Type B pancreatic cell (in vitro differentiated cells): ENCODE data around the gene MEPCE. TPM values are rescaled to one million over a fixed set of nuclear protein-coding genes. Genes with fewer than 3 reads are reported as not detected.
A peak's percentile ranks its signal among the peaks of the same experiment; 100 is the strongest.
"Not testable (repeated sequence)": the region's sequence is repeated elsewhere in the genome, so short reads cannot be mapped to it uniquely, and the experiment has no call there.

ENCODE experiments used
- DNase-seq: peaks from one replicate; pipeline ENCODE4 v3.0.0; 2021; ENCODE audit warnings: mixed read lengths; ENCODE audit not compliant: unreplicated experiment; ENCODE audit errors: extremely low spot score
- H3K27ac Mint-ChIP-seq: 2 replicates; pipeline ENCODE4 v1.8.0; 2021; ENCODE audit warnings: mild to moderate bottlenecking, mixed read lengths
- H3K27me3 Mint-ChIP-seq: 2 replicates; pipeline ENCODE4 v1.8.0; 2021; ENCODE audit warnings: mixed read lengths
- H3K36me3 Mint-ChIP-seq: 2 replicates; pipeline ENCODE4 v1.8.0; 2021; ENCODE audit warnings: mixed read lengths
- H3K4me1 Mint-ChIP-seq: one replicate; pipeline ENCODE4 v1.8.0; 2021; ENCODE audit warnings: mixed read lengths; ENCODE audit not compliant: unreplicated experiment
- H3K4me3 Mint-ChIP-seq: 2 replicates; pipeline ENCODE4 v1.8.0; 2021; ENCODE audit warnings: mild to moderate bottlenecking, mixed read lengths
- H3K9me3 Mint-ChIP-seq: 2 replicates; pipeline ENCODE4 v1.8.0; 2021; ENCODE audit warnings: mixed read lengths
- total RNA-seq: library from RNA; stranded (reverse); gene quantifications from 2 replicates; pipeline ENCODE4 v1.2.1, GENCODE V29; 2021; ENCODE audit warnings: low replicate concordance
- TF ChIP-seq, protein P1 (sequence below): fragments of 200-600 bp; sonication (generic); conservative IDR thresholded peaks from 2 replicates; pipeline ENCODE4 v1.5.0; 2021; ENCODE audit warnings: antibody characterized with exemption, mild to moderate bottlenecking

MEPCE gene
- total RNA-seq, 1 donor from 2014 or later: 36.6 TPM

DNA sequence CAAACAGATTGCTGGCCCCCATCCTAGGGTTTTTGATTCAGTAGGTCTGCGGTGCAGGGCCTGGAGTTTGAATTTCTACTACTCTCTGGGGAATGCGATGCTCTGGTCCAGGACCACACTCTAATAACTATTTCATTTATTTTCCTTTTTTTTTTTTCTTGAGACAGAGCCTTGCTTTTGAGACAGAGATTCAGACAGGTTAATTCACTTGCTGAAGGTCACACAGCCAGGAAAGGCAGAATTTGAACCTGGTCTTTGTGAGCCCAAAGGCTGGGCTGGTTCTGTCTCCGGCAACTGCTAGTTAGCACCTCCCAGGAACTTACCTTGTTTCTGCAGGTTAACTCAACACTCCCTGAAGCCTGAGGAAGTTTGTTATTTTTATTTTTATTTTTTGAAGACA, 22.9 kb downstream of the MEPCE start:
- TF ChIP-seq, protein P1, sequence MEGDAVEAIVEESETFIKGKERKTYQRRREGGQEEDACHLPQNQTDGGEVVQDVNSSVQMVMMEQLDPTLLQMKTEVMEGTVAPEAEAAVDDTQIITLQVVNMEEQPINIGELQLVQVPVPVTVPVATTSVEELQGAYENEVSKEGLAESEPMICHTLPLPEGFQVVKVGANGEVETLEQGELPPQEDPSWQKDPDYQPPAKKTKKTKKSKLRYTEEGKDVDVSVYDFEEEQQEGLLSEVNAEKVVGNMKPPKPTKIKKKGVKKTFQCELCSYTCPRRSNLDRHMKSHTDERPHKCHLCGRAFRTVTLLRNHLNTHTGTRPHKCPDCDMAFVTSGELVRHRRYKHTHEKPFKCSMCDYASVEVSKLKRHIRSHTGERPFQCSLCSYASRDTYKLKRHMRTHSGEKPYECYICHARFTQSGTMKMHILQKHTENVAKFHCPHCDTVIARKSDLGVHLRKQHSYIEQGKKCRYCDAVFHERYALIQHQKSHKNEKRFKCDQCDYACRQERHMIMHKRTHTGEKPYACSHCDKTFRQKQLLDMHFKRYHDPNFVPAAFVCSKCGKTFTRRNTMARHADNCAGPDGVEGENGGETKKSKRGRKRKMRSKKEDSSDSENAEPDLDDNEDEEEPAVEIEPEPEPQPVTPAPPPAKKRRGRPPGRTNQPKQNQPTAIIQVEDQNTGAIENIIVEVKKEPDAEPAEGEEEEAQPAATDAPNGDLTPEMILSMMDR: no peak
- DNase-seq: no peak
- H3K9me3 Mint-ChIP-seq: no peaks in the 10 kb centered on the region
- no peak overlapping the region for H3K27ac Mint-ChIP-seq
- no peak overlapping the region for H3K4me3 Mint-ChIP-seq
- no peaks in the 10 kb centered on the region for H3K27me3 Mint-ChIP-seq
- H3K4me1 Mint-ChIP-seq: no peaks in the 10 kb centered on the region
- H3K36me3 Mint-ChIP-seq: no peaks in the 10 kb centered on the region

DNA sequence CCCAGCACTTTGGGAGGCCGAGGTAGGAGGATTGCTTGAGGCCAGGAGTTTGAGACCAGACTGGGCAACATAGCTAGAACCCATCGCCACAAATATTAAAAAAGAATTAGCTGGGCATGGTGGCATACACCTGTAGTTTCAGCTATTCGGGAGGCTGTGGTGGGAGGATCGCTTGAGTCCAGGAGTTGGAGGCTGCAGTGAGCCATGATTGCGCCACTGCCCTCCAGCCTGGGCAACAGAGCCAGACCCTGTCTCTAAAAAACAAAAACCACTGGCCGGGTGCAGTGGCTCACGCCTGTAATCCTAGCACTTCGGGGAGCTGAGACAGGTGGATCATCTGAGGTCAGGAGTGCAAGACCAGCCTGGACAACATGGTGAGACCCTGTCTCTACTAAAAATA, 24.2 kb downstream of the MEPCE start:
- not testable (repeated sequence) for DNase-seq, H3K27ac Mint-ChIP-seq, H3K4me3 Mint-ChIP-seq, H3K27me3 Mint-ChIP-seq, H3K36me3 Mint-ChIP-seq, H3K4me1 Mint-ChIP-seq, H3K9me3 Mint-ChIP-seq

DNA sequence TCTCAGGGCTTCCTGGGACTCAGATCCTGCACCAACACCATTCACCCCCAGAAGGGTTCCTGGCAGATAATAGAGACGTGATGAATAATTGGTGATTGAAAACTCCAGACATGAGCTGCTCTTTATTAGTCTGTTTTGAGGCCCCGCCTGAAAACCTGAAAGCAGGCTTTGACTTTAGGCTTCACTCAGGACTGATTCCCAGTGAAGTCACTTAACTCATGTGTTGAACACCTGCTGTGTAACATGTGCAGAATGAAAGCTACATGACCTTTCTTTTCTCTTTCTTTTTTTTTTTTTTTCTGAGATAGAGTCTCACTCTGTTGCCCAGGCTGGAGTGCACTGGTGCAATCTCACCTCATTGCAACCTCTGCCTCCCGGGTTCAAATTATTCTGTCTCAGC, 25.6 kb downstream of the MEPCE start:
- DNase-seq: no peak
- no peaks in the 10 kb centered on the region for H3K9me3 Mint-ChIP-seq
- H3K4me1 Mint-ChIP-seq: no peaks in the 10 kb centered on the region
- no peak overlapping the region for H3K4me3 Mint-ChIP-seq
- TF ChIP-seq, protein P1: no peak
- no peaks in the 10 kb centered on the region for H3K27me3 Mint-ChIP-seq
- H3K27ac Mint-ChIP-seq: no peak overlapping the region
- no peaks in the 10 kb centered on the region for H3K36me3 Mint-ChIP-seq

DNA sequence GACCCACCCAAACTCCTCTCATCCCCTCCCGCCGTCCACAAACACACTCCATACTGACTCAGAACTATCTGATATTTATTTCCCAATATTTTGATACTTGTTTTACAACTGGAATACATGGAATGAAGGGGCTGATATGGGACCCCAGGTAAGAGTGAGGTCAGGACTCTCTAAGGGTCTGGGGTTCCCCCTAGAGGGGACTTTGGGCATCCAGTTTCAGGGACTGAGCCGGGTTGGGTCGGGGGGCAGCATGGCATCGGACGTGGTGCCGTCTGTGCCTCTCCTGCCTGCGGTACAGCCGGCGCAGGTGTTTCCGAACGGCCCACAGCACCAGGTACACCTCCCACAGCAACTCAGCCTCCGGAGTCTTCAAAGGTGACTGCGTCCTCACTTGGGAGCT, 26.9 kb downstream of the MEPCE start:
- no peaks in the 10 kb centered on the region for H3K4me1 Mint-ChIP-seq
- no peaks in the 10 kb centered on the region for H3K9me3 Mint-ChIP-seq
- no peaks in the 10 kb centered on the region for H3K36me3 Mint-ChIP-seq
- no peak for DNase-seq
- TF ChIP-seq, protein P1: peak; percentile 29
- H3K27ac Mint-ChIP-seq: no peak overlapping the region
- no peaks in the 10 kb centered on the region for H3K27me3 Mint-ChIP-seq
- no peak overlapping the region for H3K4me3 Mint-ChIP-seq

DNA sequence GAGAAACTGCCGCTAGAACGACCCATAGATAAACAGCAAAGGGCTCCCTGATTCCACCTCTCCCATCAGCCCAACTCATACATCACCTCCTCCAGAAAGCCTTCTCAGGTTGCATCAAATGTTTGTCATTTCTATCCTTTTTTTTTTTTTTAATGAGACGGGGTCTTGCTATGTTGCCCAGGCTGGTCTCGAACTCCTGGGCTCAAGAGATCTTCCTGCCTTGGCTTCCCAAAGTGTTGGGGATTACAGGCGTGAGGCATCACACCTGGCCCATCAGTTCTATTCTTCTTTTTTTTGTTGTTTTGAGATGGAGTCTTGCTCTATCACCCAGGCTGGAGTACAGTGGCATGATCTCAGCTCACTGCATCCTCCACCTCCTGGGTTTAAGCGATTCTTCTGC, 27.4 kb downstream of the MEPCE start:
- no peaks in the 10 kb centered on the region for H3K9me3 Mint-ChIP-seq
- H3K27ac Mint-ChIP-seq: no peak overlapping the region
- H3K36me3 Mint-ChIP-seq: peaks cover 3% of the 10 kb centered on the region
- H3K4me1 Mint-ChIP-seq: no peaks in the 10 kb centered on the region
- DNase-seq: no peak
- TF ChIP-seq, protein P1: no peak
- no peak overlapping the region for H3K4me3 Mint-ChIP-seq
- no peaks in the 10 kb centered on the region for H3K27me3 Mint-ChIP-seq

DNA sequence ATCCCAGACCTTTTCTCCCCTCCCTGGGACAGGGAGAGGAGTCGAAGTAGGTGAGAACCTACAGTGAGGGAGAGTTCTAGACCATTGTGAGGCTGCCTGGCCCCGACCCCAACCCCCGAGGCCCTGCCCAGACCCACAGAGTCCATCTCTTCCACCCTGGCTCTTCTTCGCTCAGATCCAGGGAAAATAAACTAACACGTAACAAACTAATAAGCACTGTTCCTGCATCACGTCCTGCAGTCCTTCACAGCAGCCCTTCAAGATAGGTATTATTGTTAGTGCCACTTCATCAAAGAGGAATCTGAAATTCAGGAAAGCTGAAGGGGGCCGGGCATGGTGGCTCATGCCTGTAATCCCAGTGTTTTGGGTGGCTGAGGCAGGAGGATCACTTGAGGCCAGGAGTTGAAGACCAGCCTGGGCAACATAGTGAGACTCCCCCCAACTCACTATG, 34.6 kb downstream of the MEPCE start, which contains the start of gene SPACDR:
SPACDR (minus strand) TSS at position 51 of the 451 bp plus-strand sequence. CDS start 235 bp downstream, outside the sequence.
- Mint-ChIP-seq H3K27me3 (no peaks in the 10 kb centered on the region), H3K27ac (no peak within 1 kb of the TSS), H3K4me3 (no peak within 1 kb of the TSS), H3K36me3 (peaks cover 4% of the 10 kb centered on the region), H3K4me1 (no peaks in the 10 kb centered on the region), H3K9me3 (no peaks in the 10 kb centered on the region)
- no peak for DNase-seq
- TF ChIP-seq, protein P1: no peak
